H1 (cell line): Measurements from ENCODE around the gene FOXN1. TPM values are rescaled to one million over a fixed set of nuclear protein-coding genes. Genes with fewer than 3 reads are reported as not detected.
A peak's percentile ranks its signal among the peaks of the same experiment; 100 is the strongest.

ENCODE experiments used
- CTCF ChIA-PET: fragments of 300-600 bp; sonication (Branson Sonifier 250); formaldehyde crosslinking; loops from one replicate; lab custom pipeline; 2021; ENCODE audit not compliant: partially characterized antibody; lab: Charles Lee
- POLR2A ChIA-PET: fragments of 300-600 bp; sonication (Branson Sonifier 250); formaldehyde crosslinking; loops from one replicate; lab custom pipeline; 2021; ENCODE audit warnings: inconsistent platforms; ENCODE audit not compliant: partially characterized antibody; lab: Charles Lee
- DNase-seq, 2 experiments: peaks; one replicate each; pipeline versions ENCODE4 v3.0.0 to v3.0.0-alpha.2; 2010 to 2022; ENCODE audit warnings: low spot score in 2 of 2, low read depth in 1 of 2, mixed read lengths in 1 of 2
- FAIRE-seq: peaks from 2 replicates; lab custom pipeline; 2011; peaks lifted over from hg19 to GRCh38; lab: Jason Lieb, UNC
- H2AFZ ChIP-seq: 2 replicates; pipeline ENCODE4 v1.8.1; 2012; ENCODE audit warnings: low read length, inconsistent platforms
- H2AK5ac ChIP-seq: 2 replicates; pipeline ENCODE4 v1.6.1; 2013; ENCODE audit warnings: low read depth, low read length
- H2BK120ac ChIP-seq: replicated peaks from 2 replicates; pipeline ENCODE3; 2013; ENCODE audit warnings: low read depth, low read length, inconsistent platforms
- H2BK12ac ChIP-seq: 2 replicates; pipeline ENCODE4 v1.6.1; 2013; ENCODE audit warnings: low read depth, low read length
- H2BK15ac ChIP-seq: 2 replicates; pipeline ENCODE4 v1.6.1; 2013; ENCODE audit warnings: low read length
- H2BK20ac ChIP-seq: 2 replicates; pipeline ENCODE4 v1.6.1; 2013; ENCODE audit warnings: low read length
- H2BK5ac ChIP-seq: 2 replicates; pipeline ENCODE4 v1.6.1; 2013; ENCODE audit warnings: low read depth, low read length
- H3K14ac ChIP-seq: 2 replicates; pipeline ENCODE4 v1.6.1; 2013; ENCODE audit warnings: inconsistent platforms; ENCODE audit not compliant: insufficient read length
- H3K18ac ChIP-seq: 2 replicates; pipeline ENCODE4 v1.6.1; 2013; ENCODE audit warnings: low read length; ENCODE audit errors: extremely low read depth
- H3K23ac ChIP-seq: 2 replicates; pipeline ENCODE4 v1.6.1; 2013; ENCODE audit warnings: inconsistent platforms; ENCODE audit not compliant: insufficient read length
- H3K23me2 ChIP-seq: 2 replicates; pipeline ENCODE4 v1.6.1; 2013; ENCODE audit warnings: low read depth, low read length
- H3K27ac ChIP-seq: 2 replicates; pipeline ENCODE4 v1.6.1; 2011; ENCODE audit warnings: low read depth, low read length, inconsistent platforms
- H3K27me3 ChIP-seq, 4 experiments: replicated peaks in 1 of 4; 1 replicate in 1 of 4; 2 replicates in 3 of 4; pipeline versions ENCODE4 v1.6.1 to v1.8.1; 2011 to 2013; ENCODE audit warnings: low read length in 3 of 4, mild to moderate bottlenecking in 3 of 4, inconsistent platforms in 2 of 4, mixed read lengths in 2 of 4, moderate library complexity in 1 of 4; ENCODE audit not compliant: control insufficient read depth in 3 of 4, insufficient read depth in 3 of 4; ENCODE audit errors: extremely low read depth in 1 of 4
- H3K36me3 ChIP-seq, 4 experiments: 2 replicates each; pipeline versions ENCODE4 v1.6.1 to v1.8.1; 2011 to 2013; ENCODE audit warnings: mild to moderate bottlenecking in 4 of 4, low read length in 3 of 4, moderate library complexity in 2 of 4, control low read depth in 1 of 4, inconsistent platforms in 1 of 4; ENCODE audit not compliant: insufficient read depth in 4 of 4, control insufficient read depth in 2 of 4
- H3K4ac ChIP-seq: replicated peaks from 2 replicates; pipeline ENCODE3; 2013; ENCODE audit warnings: low read length, low read depth, mixed read lengths, inconsistent platforms; ENCODE audit not compliant: insufficient read length
- H3K4me1 ChIP-seq, 4 experiments: replicated peaks in 1 of 4; 1 replicate in 1 of 4; 2 replicates in 3 of 4; pipeline versions ENCODE4 v1.6.1 to v1.8.1; 2011 to 2013; ENCODE audit warnings: low read length in 3 of 4, inconsistent platforms in 2 of 4, mixed read lengths in 1 of 4; ENCODE audit not compliant: insufficient read depth in 4 of 4, control insufficient read depth in 3 of 4
- H3K4me2 ChIP-seq, 2 experiments: 2 replicates each; pipeline versions ENCODE4 v1.6.1 to v1.8.1; 2011 to 2013; ENCODE audit warnings: low read depth in 2 of 2, low read length in 2 of 2, control low read depth in 1 of 2, inconsistent platforms in 1 of 2, mild to moderate bottlenecking in 1 of 2; ENCODE audit not compliant: insufficient read depth in 1 of 2
- H3K4me3 ChIP-seq, 4 experiments: fragments of 200-600, 300-600 bp in 1 of 4; sonication (generic), shearing (Covaris generic), sonication (Bioruptor Twin) in 1 of 4; 2 replicates each; pipeline versions ENCODE4 v1.5.1 to v1.8.1; 2011 to 2016; ENCODE audit warnings: low read length in 4 of 4, low read depth in 3 of 4, control low read depth in 2 of 4, inconsistent platforms in 2 of 4, mild to moderate bottlenecking in 2 of 4, mixed read lengths in 1 of 4, moderate library complexity in 1 of 4; ENCODE audit not compliant: insufficient read depth in 2 of 4; ENCODE audit errors: extremely low read depth in 1 of 4
- H3K56ac ChIP-seq: replicated peaks from 2 replicates; pipeline ENCODE3; 2013; ENCODE audit warnings: low read depth, mild to moderate bottlenecking, mixed read lengths, low read length, inconsistent platforms; ENCODE audit not compliant: insufficient read length
- H3K79me1 ChIP-seq: 2 replicates; pipeline ENCODE4 v1.6.1; 2013; ENCODE audit warnings: low read depth, low read length, control low read depth
- H3K79me2 ChIP-seq, 2 experiments: 2 replicates each; pipeline versions ENCODE4 v1.6.1 to v1.8.1; 2012 to 2013; ENCODE audit warnings: low read length in 2 of 2, mild to moderate bottlenecking in 2 of 2, inconsistent platforms in 1 of 2; ENCODE audit not compliant: insufficient read depth in 2 of 2, control insufficient read depth in 1 of 2
- H3K9ac ChIP-seq, 4 experiments: replicated peaks in 1 of 4; 1 replicate in 1 of 4; 2 replicates in 3 of 4; pipeline versions ENCODE4 v1.6.1 to v1.8.1; 2011 to 2013; ENCODE audit warnings: low read depth in 3 of 4, low read length in 3 of 4, control low read depth in 2 of 4, mild to moderate bottlenecking in 2 of 4, moderate library complexity in 2 of 4, inconsistent platforms in 1 of 4; ENCODE audit errors: extremely low read depth in 1 of 4
- H3K9me3 ChIP-seq, 2 experiments: 2 replicates each; pipeline versions ENCODE4 v1.6.1 to v1.8.1; 2012 to 2013; ENCODE audit warnings: mild to moderate bottlenecking in 2 of 2, moderate library complexity in 2 of 2, control low read depth in 1 of 2, inconsistent platforms in 1 of 2, low read depth in 1 of 2, low read length in 1 of 2, mixed read lengths in 1 of 2; ENCODE audit not compliant: insufficient read depth in 2 of 2
- H4K20me1 ChIP-seq, 2 experiments: replicated peaks in 1 of 2; 2 replicates each; pipeline versions ENCODE3 to v1.8.1; 2011 to 2013; ENCODE audit warnings: inconsistent platforms in 2 of 2, low read length in 2 of 2, mild to moderate bottlenecking in 1 of 2; ENCODE audit not compliant: insufficient read depth in 2 of 2, control insufficient read depth in 1 of 2
- H4K5ac ChIP-seq: 2 replicates; pipeline ENCODE4 v1.6.1; 2013; ENCODE audit warnings: low read length, low read depth, mixed read lengths, inconsistent platforms; ENCODE audit not compliant: insufficient read length
- H4K8ac ChIP-seq: 2 replicates; pipeline ENCODE4 v1.8.0; 2013; ENCODE audit warnings: mild to moderate bottlenecking, moderate library complexity, low read length, inconsistent platforms; ENCODE audit not compliant: insufficient read depth; ENCODE audit errors: extremely low read depth
- H4K91ac ChIP-seq: replicated peaks from 2 replicates; pipeline ENCODE3; 2013; ENCODE audit warnings: low read length, mixed read lengths, inconsistent platforms; ENCODE audit not compliant: insufficient read length
- BCL11A ChIP-seq, 2 experiments: IDR thresholded peaks; one replicate each; pipeline ENCODE4 v1.6.1; 2011; ENCODE audit warnings: low read depth in 2 of 2, low read length in 2 of 2, mild to moderate bottlenecking in 2 of 2
- CHD1 ChIP-seq: IDR thresholded peaks from 2 replicates; pipeline ENCODE4 v1.6.1; 2012; ENCODE audit warnings: low read depth, low read length, improper control_type of control experiment
- CHD2 ChIP-seq: IDR thresholded peaks from 2 replicates; pipeline ENCODE4 v1.6.1; 2012; ENCODE audit warnings: low read length, improper control_type of control experiment
- GABPA ChIP-seq: IDR thresholded peaks from 2 replicates; pipeline ENCODE4 v1.6.1; 2011; ENCODE audit warnings: mild to moderate bottlenecking, low read length, moderate library complexity, borderline replicate concordance; ENCODE audit not compliant: insufficient read depth
- GTF2F1 ChIP-seq: IDR thresholded peaks from 2 replicates; pipeline ENCODE4 v1.6.1; 2012; ENCODE audit warnings: low read depth, low read length, improper control_type of control experiment, borderline replicate concordance
- NANOG ChIP-seq: IDR thresholded peaks from 2 replicates; pipeline ENCODE4 v1.6.1; 2011; ENCODE audit warnings: low read length, low read depth, mild to moderate bottlenecking, inconsistent platforms; ENCODE audit not compliant: insufficient read depth, poor library complexity, severe bottlenecking
- PHF8 ChIP-seq: fragments of 200-600 bp; sonication (generic); conservative IDR thresholded peaks from 2 replicates; pipeline ENCODE4 v1.7.1; 2012; ENCODE audit warnings: low read depth, mild to moderate bottlenecking, inconsistent platforms, low read length, moderate library complexity
- POLR2A ChIP-seq, 2 experiments: IDR thresholded peaks; 1 replicate in 1 of 2; 2 replicates in 1 of 2; pipeline ENCODE4 v1.6.1; 2011; ENCODE audit warnings: low read depth in 2 of 2, low read length in 2 of 2, mild to moderate bottlenecking in 2 of 2; ENCODE audit errors: control extremely low read depth in 1 of 2
- RAD21 ChIP-seq, 2 experiments: IDR thresholded peaks in 1 of 2; conservative IDR thresholded peaks in 1 of 2; 2 replicates each; pipeline ENCODE4 v1.6.1; 2011; ENCODE audit warnings: low read depth in 2 of 2, low read length in 2 of 2, improper control_type of control experiment in 1 of 2, inconsistent platforms in 1 of 2, mild to moderate bottlenecking in 1 of 2, moderate library complexity in 1 of 2
- SUZ12 ChIP-seq: fragments of 200-600 bp; sonication (generic); IDR thresholded peaks from 2 replicates; pipeline ENCODE4 v1.6.1; 2012; ENCODE audit warnings: mild to moderate bottlenecking, inconsistent platforms, low read length, moderate library complexity, mixed read lengths
- WGBS, 2 experiments: shearing (Covaris generic) in 1 of 2; methylation state at CpG; one replicate each; pipeline versions ENCODE4 v1.1.6 to v1.1.7; 2013 to 2015; ENCODE audit warnings: low lambda C conversion rate in 2 of 2, mixed read lengths in 2 of 2, inconsistent platforms in 1 of 2, low coverage in 1 of 2, missing lambda C conversion rate in 1 of 2; ENCODE audit not compliant: insufficient replicate concordance in 2 of 2, insufficient coverage in 1 of 2, insufficient read length in 1 of 2; ENCODE audit errors: extremely low coverage in 1 of 2, missing lambda C conversion rate in 1 of 2; 5-methylcytosine and 5-hydroxymethylcytosine counted together
- polyA plus RNA-seq, 7 experiments: library from polyadenylated mRNA; depleted of rRNA in 3 of 7; stranded (reverse) in 5 of 7; unstranded in 2 of 7; fragments of >200 nt in 5 of 7; fragments of 200-250 nt in 2 of 7; gene quantifications; 1 replicate in 5 of 7; 2 replicates in 1 of 7; 4 replicates in 1 of 7; pipeline versions ENCODE4 v1.2.1 to v1.2.3, GENCODE V29; 2011 to 2013; ENCODE audit warnings: missing spikeins in 2 of 7, mixed read lengths in 2 of 7
- total RNA-seq: library from RNA; stranded (reverse); fragmentation: NEBNext Ultra II Directional; extraction: Animal tissue kit (Norgen Biotek cat#: 25700); gene quantifications from 2 replicates; pipeline ENCODE4 v1.2.1, GENCODE V29; 2021

Gene FOXN1
- total and polyA plus RNA-seq, 2 of the 8 experiments (the other 6 are each of a cell fraction or from before 2014, with no cell fraction given), result not detected

GRCh38 chr17:28521311-28522085, 15.3 kb downstream of the FOXN1 start:
- H3K9me3 ChIP-seq, result no peaks in the 10 kb centered on the region
- peak overlapping the region in 1 of 2 experiments; percentile 35; a peak in 2 of 4 replicates for H3K4me2 ChIP-seq
- no peak overlapping the region for H3K14ac ChIP-seq
- no peak overlapping the region for H3K23ac ChIP-seq
- H3K27me3 ChIP-seq, result no peaks in the 10 kb centered on the region
- DNase-seq (peak in 1 of 2 experiments; percentile 62), FAIRE-seq (no peak)
- no peak overlapping the region for H2BK120ac ChIP-seq
- no peak overlapping the region for H3K18ac ChIP-seq
- no peak overlapping the region; the same call in 1 of the 2 replicates for H2BK15ac ChIP-seq
- no peak overlapping the region for H4K91ac ChIP-seq
- H2BK5ac ChIP-seq, result no peak overlapping the region
- 0 out of 2 replicates have a peak overlapping the region, but pooled peaks have one; percentile 24 for H2AK5ac ChIP-seq
- ChIA-PET POLR2A (interaction anchor here (1.3 to 1.5 kb wide), 2 partner anchors 10 to 19 kb away, joined by 3 to 5 read pairs; no protein-coding TSS in a partner anchor), CTCF (interaction anchor here (0.6 to 5.0 kb wide), 11 partner anchors 8 to 1240 kb away, joined by 3 to 35 read pairs (median 3); no protein-coding TSS in a partner anchor)
- no peaks in the 10 kb centered on the region for H3K79me1 ChIP-seq
- H3K27ac ChIP-seq, result no peak overlapping the region
- no peak overlapping the region for H3K4ac ChIP-seq
- no peaks in the 10 kb centered on the region for H3K36me3 ChIP-seq
- H2BK20ac ChIP-seq, result 0 out of 2 replicates have a peak overlapping the region, but pooled peaks have one; percentile 48
- H3K56ac ChIP-seq, result no peak overlapping the region
- H3K79me2 ChIP-seq, result no peaks in the 10 kb centered on the region
- H4K5ac ChIP-seq, result no peak overlapping the region
- peaks cover 0 to 15% (median 4%) of the 10 kb centered on the region in 4 experiments; a peak in 3 of 7 replicates for H3K4me1 ChIP-seq
- H3K23me2 ChIP-seq, result no peaks in the 10 kb centered on the region
- H2AFZ ChIP-seq, result no peak overlapping the region; the same call in 1 of the 2 replicates
- H2BK12ac ChIP-seq, result no peak overlapping the region
- H3K9ac ChIP-seq, result no peak overlapping the region
- H4K8ac ChIP-seq, result peak overlapping the region; percentile 16; the same call in 1 of the 2 replicates
- no peak overlapping the region for H3K4me3 ChIP-seq
- WGBS, 2 experiments, result 61% methylated on average over 17 of the region's 21 CpGs; no CpG with 5 or more reads in 1 of the 2 experiments
- no peaks in the 10 kb centered on the region for H4K20me1 ChIP-seq
- no peak for TF ChIP-seq NANOG
- no peak for TF ChIP-seq POLR2A (IDR thresholded peaks at IDR 0.05; ENCODE audit: control extremely low read depth in 1 of 2, low read depth in 2 of 2, low read length in 2 of 2)
- no peak for TF ChIP-seq GABPA
- TF ChIP-seq RAD21 (IDR thresholded peaks at IDR 0.05 in 1 of 2, conservative IDR thresholded peaks at IDR 0.05 in 1 of 2; ENCODE audit: low read depth in 2 of 2, low read length in 2 of 2), result no peak
- no peak for TF ChIP-seq GTF2F1
- TF ChIP-seq BCL11A (IDR thresholded peaks at IDR 0.05; ENCODE audit: low read depth in 2 of 2, low read length in 2 of 2), result no peak
- no peak for TF ChIP-seq CHD1
- TF ChIP-seq PHF8, result no peak
- TF ChIP-seq SUZ12, result no peak
- no peak for TF ChIP-seq CHD2
